ENCODE results near the gene NDUFAF8.

The NDUFAF8 gene

DNA sequence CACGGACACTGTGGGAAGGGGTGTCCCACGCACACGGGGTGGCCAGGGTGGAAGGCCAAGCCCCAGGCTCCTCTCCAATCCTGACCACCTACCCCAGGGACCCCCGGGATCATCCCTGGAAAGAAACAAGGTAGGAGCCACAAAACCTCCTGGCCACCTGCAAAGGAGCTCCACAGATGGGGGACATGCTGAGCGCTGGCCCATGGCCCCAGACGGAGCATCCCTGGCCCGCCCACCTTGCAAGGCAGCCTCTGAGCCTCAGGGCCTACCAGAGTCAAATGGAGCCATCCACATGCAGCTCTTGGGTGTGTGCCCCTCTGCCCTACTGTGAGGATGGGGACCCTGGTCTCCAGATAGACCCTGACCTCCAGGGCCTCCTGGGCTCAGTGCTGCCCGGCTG is 39.7 kb downstream of the NDUFAF8 start:
- no peak for DNase-seq

DNA sequence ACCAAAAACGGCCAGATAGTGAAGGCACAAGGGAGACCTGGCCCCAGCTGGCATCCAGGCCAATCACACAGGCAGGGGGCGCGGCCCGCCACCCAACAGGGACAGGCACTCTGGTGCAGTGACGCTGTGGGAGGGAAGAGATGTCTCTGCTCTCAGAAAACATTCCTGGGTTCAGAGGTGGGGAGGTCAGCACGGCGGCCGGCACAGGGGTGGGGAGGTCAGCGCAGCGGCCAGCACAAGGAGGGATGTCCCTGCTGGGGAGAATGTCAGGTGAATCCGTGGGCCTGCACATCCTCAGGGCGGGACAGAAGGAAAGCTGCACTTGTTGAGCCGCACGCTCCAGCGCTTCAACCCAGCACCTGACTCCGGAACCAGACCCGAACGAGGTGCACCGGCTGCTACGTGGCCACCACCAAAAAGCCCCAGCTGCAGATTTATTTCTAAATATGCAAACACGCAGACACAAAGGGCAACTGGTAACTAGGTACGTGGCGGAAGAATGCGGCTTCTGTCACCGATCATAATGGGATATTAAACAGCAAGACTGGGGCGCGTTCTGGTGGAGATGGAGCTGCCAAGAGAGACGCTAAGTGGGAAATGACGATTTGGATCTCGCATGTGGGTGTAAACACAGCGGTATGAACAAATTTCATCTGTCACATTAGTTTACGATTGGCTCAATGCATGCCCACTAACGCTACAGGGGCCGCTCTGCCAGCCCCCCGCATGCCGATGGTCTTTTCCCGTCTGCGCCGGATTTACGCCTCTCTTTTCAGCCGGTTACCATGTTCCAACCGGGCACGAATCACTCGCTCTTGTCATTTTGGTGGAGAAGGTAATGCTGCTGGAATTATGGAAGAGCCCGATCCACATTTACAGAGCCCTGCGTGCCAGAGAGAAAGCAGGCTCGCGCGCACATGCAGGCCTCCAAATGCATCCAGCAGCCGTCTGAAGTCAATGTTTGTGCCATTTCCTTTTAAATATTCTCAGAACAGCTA is 40.5 kb downstream of the NDUFAF8 start:
- DNase-seq, result no peak

DNA sequence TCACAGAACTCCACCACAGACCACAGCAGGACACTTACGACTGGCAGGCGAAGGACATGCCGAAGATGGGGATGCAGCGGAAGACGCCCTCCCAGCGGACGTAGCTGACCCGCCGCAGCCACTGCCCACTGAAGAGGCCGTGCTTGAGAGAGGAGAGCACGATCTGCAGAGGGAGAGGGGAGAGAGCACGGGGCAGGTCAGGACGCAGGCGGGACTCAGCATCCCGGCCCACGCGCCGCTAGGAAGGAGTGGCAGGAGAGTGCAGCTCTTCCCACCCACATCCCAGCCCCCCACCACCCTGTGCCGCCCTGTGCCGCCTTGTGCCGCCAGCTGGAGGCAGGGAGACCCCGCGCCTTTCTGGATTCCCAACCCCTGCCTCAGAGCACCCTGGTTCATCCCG is 41.5 kb downstream of the NDUFAF8 start:
- no peak for DNase-seq

GRCh38 chr17:81282141-81282540 is 43.0 kb downstream of the NDUFAF8 start:
- DNase-seq, result no peak

GRCh38 chr17:81282876-81283275 is 43.8 kb downstream of the NDUFAF8 start:
- no peak for DNase-seq

GRCh38 chr17:81285179-81285878 is 46.2 kb downstream of the NDUFAF8 start:
- DNase-seq, result peak; percentile 85

DNA sequence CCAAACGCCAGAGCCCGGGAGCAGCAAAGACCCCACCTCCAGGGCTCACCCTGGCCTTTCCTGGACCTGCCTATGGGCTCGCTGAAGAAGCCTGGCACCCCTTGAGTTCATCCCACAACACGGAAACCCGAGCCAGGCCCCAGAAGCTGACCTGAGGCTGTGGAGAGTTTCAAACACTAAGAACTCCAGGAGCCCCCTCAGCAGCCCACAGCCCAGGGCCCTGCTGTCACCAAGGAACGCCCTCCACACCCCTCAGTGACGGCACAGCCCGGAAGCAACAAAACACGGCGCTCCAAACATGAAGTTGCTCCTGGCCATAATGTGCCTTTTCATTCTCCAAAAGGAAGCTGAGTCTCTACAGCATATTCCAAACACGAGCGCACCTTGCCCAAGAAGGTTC is 46.8 kb downstream of the NDUFAF8 start:
- DNase-seq, result no peak

DNA sequence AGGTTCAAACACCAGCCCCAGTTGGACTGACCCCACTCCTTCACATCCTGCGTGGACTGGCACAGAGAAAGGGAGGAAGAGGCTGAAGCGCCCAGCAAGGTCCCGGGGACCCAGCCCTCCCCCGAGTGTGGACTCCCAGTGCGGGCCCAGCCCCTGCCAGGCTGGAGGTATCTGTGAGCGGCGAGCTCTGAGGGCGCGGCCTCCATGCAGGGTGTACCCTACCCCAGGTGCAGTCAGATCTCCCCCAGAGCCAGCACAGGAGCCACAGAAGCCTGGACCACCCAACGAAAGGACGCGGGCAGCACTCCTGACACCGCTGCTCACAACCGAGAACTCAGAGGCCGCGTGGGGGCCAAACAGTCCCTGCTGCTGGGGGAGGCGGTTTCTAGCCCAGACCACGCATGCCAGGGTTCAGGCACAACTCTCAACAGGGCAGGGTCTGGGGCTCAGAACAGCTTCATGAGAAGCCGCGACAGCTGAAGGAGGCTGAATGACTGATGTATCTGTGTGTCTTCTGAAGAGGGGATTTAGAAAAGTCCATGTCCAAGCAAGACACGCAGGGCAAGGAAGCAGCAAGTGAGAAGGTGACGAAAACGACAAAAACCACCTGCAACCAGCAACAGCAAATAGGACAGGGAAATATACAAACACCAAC is 47.5 kb downstream of the NDUFAF8 start:
- no peak for DNase-seq

- DNase-seq, result no peak
These were observed 48.0 kb downstream of the NDUFAF8 start for GRCh38 chr17:81287152-81287551.

- no peak for DNase-seq
These were observed 48.8 kb downstream of the NDUFAF8 start for GRCh38 chr17:81287741-81288430.

DNA sequence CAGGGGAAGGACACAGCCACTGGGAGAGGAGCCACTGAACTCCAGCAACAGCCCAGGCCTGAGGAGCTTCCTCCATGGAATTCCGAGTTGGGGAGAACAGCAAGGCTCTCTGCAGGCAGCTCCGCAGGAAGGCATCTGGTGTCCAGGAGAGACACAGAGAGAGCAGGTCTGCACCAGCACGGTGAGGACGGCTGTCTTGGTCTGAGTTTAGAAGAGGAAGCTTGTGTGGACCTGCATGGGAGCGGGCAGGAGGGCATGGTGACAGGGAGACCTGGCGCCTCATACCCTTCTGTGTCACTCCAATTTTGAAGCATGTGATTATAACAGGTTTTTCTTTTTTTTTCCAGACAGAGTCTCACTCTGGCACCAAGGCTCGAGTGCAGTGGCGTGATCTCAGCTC is 49.6 kb downstream of the NDUFAF8 start:
- DNase-seq, result no peak

- no peak for DNase-seq
These were observed 50.5 kb downstream of the NDUFAF8 start for GRCh38 chr17:81289627-81290026.

- DNase-seq, result no peak
These were observed 51.1 kb downstream of the NDUFAF8 start for GRCh38 chr17:81290230-81290629.
